Stomach (tissue), 4 donors: Measurements from ENCODE around the gene ADRA2C.

Experiments
- CTCF ChIP-seq, 7 experiments: fragments of 450-650 bp in 4 of 7; fragments of 200-600 bp in 3 of 7; sonication (generic) in 3 of 7; IDR thresholded peaks; one replicate each; pipeline ENCODE4 v1.5.1; 2016 to 2019; ENCODE audit warnings: antibody characterized with exemption in 7 of 7, control low read depth in 2 of 7, mild to moderate bottlenecking in 1 of 7
- POLR2A ChIP-seq, 4 donors: fragments of 450-650 bp; IDR thresholded peaks; one replicate each; pipeline ENCODE4 v1.6.1; 2016; ENCODE audit warnings: antibody characterized with exemption in 4 of 4, control low read depth in 2 of 4, mild to moderate bottlenecking in 1 of 4, moderate library complexity in 1 of 4

DNA sequence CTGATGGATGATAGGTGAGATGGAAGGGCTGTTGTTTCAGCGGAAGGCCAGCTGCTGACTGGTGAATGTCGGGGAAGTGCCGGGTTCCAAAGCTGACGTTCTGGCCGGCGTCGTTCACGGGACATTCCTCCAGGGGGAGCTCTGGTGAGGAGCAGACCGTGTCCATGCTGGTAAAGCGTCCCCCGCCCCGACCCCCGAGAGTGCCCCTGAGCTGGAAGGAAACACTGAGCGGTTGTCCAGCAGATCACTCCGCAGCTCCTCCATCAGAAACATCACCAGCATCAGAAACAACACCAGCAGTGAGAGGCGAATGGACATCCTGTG, 18.6 kb upstream of the ADRA2C start:
- TF ChIP-seq CTCF (IDR thresholded peaks at IDR 0.05) (peak in 2 of 7 experiments; percentile 17 to 24), POLR2A (IDR thresholded peaks at IDR 0.05) (no peak)
